MM.1S (cell line): ENCODE results near the gene ST3GAL3.

Experiments used
- EZH2 ChIP-seq: fragments of 300-600 bp; sonication (generic); optimal IDR thresholded peaks from 2 replicates; pipeline ENCODE3; 2017; ENCODE audit warnings: low read depth, mild to moderate bottlenecking, antibody characterized with exemption, low read length, mixed read lengths
- EZH2phosphoT487 ChIP-seq: fragments of 300-600 bp; sonication (generic); IDR thresholded peaks from 2 replicates; pipeline ENCODE4 v1.6.1; 2018; ENCODE audit warnings: antibody characterized with exemption, low read length
- TF ChIP-seq, protein P1 (sequence below): fragments of 300-600 bp; sonication (generic); IDR thresholded peaks from 2 replicates; pipeline ENCODE4 v1.5.1; 2016; ENCODE audit warnings: antibody characterized with exemption, low read length, mixed read lengths

DNA sequence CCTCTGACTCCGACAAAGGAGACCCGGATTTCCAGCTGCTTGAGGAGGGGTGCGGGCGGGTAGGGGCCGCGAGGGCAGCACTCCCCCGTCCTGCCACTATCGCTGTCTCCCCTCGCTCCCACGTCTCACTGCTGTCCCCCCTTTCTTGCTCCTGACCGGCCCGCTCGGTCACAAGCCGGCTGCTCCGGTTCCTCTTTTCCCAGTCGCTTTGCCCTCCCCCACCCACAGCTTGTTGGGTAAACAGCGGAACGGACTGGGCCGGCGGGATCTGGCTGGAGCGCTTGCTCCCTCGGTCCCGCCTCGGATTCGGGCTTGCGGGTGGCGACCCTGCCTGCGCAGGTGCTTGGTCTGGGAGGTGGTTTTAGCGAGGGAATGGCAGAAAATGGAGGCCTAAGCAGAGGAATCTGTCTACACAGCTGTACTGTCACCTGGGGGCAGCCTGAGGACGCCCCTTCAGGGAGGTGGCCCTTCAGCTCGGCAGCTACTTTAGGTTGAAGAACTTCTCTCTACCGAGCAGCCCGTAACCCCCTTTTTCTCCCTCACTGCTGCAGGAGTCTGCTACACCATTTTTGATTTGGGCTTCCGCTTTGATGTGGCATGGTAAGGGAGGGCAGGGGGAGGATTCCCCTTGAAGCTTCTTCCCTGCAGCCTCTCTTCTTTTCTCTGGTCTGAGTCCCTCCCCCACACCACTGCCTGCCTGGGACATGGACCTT is 268.1 kb downstream of the ST3GAL3 start:
- TF ChIP-seq, protein P1, sequence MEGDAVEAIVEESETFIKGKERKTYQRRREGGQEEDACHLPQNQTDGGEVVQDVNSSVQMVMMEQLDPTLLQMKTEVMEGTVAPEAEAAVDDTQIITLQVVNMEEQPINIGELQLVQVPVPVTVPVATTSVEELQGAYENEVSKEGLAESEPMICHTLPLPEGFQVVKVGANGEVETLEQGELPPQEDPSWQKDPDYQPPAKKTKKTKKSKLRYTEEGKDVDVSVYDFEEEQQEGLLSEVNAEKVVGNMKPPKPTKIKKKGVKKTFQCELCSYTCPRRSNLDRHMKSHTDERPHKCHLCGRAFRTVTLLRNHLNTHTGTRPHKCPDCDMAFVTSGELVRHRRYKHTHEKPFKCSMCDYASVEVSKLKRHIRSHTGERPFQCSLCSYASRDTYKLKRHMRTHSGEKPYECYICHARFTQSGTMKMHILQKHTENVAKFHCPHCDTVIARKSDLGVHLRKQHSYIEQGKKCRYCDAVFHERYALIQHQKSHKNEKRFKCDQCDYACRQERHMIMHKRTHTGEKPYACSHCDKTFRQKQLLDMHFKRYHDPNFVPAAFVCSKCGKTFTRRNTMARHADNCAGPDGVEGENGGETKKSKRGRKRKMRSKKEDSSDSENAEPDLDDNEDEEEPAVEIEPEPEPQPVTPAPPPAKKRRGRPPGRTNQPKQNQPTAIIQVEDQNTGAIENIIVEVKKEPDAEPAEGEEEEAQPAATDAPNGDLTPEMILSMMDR: no peak
- TF ChIP-seq EZH2phosphoT487: no peak
- TF ChIP-seq EZH2: no peak
